Esophagus squamous epithelium (tissue), 4 donors: ENCODE results near the gene SIGLEC8.

Experiments
- POLR2A ChIP-seq, 4 donors: fragments of 450-650 bp; IDR thresholded peaks; one replicate each; pipeline ENCODE4 v1.6.1; 2017; ENCODE audit warnings: antibody characterized with exemption in 4 of 4, mild to moderate bottlenecking in 4 of 4, moderate library complexity in 3 of 4
- TF ChIP-seq, protein P1 (sequence below), 6 experiments: fragments of 450-650 bp in 4 of 6; fragments of 200-600 bp in 2 of 6; sonication (generic) in 2 of 6; IDR thresholded peaks; one replicate each; pipeline ENCODE4 v1.5.1; 2016 to 2019; ENCODE audit warnings: antibody characterized with exemption in 6 of 6, mild to moderate bottlenecking in 4 of 6, moderate library complexity in 4 of 6

DNA sequence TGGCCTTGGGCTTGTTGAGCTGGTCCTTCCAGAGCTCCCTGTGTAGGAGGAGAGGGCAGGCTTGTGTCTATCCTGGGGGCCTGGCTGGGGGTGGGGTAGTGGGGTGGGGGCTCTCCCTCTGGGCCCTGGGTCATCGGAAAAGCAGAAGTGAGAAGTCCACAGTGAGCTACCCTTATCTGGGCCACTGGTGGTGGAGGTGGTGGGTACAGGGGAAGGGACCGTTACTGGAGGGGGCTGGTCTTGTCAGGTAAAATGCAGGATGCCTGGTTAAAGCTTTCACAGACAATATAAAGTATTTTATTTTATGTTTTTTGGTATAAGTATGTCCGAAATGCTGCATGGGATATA is 40.5 kb downstream of the SIGLEC8 start:
- TF ChIP-seq, protein P1, sequence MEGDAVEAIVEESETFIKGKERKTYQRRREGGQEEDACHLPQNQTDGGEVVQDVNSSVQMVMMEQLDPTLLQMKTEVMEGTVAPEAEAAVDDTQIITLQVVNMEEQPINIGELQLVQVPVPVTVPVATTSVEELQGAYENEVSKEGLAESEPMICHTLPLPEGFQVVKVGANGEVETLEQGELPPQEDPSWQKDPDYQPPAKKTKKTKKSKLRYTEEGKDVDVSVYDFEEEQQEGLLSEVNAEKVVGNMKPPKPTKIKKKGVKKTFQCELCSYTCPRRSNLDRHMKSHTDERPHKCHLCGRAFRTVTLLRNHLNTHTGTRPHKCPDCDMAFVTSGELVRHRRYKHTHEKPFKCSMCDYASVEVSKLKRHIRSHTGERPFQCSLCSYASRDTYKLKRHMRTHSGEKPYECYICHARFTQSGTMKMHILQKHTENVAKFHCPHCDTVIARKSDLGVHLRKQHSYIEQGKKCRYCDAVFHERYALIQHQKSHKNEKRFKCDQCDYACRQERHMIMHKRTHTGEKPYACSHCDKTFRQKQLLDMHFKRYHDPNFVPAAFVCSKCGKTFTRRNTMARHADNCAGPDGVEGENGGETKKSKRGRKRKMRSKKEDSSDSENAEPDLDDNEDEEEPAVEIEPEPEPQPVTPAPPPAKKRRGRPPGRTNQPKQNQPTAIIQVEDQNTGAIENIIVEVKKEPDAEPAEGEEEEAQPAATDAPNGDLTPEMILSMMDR (IDR thresholded peaks at IDR 0.05) = no peak
- no peak for TF ChIP-seq POLR2A (IDR thresholded peaks at IDR 0.05)
